Islet of Langerhans (tissue), 1 donor: ENCODE results near the gene RFTN1.

Source experiments
- FAIRE-seq: peaks from one replicate; lab custom pipeline; 2011; peaks lifted over from hg19 to GRCh38; lab: Jason Lieb, UNC

RFTN1 gene

DNA sequence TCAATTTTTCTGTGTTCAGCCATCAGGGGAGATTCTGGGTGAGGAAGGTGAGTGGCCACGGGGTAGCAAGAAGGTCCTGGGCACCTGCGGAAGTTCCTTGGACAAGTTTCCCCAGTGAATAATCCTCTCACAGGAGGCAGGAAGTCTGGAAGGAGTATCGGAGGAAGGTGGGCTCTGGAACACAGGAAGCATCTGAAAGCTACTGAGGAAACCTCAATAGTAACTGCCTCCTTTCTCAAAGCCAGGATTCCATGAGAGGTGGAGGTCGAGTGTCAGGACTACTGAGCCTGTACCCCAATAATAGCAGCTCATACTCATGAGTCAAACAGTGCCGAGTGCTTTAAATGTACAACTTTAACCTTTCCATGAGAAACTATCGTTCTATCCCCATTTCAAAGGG is 137.6 kb downstream of the RFTN1 start:
- no peak for FAIRE-seq

DNA sequence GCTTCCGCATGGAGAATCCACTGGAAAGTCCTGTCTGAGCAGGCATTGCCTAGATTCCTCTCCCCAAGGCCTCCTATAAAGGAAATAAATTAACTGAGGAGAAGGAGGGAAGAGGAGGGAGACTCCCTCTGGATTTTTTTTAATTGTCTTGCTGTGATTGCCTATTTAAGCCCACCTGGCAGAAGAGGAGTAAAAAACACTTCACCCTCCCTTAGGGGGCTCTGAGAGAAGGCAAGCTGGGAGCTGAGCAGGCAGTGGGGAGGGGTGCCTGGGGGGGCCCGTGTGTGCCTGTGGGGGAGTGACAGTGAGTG is 138.6 kb downstream of the RFTN1 start:
- no peak for FAIRE-seq

DNA sequence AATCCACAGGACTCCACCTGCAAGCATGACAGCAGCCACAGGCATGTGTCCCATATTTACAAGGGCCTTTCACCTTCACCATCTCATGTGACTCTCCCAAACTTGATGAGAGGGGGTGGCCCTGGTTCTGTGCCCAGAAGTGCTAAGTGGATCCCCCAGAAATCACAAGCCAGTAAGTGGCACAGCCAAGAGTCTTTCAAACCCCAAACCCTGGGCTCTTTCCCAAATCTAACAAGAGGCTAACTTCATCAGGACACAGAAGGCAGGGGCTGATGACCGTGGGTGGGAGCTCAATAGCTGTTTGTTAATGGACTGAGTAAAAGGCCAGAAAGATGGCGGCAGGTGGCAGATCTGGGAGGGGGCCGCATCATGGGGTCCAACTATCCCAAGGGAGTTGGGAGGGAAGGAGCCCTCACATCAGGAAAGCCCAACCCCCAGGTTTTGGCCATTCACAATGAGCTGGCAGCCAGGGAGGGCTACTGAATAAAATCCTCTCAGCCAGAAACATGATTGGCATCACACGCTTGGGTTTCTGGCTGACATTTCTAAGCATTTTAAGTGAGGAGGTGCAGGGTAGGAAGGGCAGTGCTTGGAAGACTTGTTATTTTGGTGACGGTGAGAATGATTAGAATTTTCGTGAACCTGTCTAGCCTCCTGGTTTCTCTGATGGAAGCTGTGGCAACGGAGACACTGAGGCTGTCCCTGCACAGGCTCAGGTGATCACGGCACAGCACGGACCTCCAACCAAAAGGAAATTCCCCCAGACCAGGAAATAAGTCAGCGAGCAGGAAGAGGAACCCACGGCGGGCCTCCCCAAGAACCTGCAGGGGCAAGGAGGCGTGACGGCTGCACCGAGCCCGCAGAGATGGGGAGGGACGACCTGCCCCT is 139.2 kb downstream of the RFTN1 start:
- FAIRE-seq = no peak

DNA sequence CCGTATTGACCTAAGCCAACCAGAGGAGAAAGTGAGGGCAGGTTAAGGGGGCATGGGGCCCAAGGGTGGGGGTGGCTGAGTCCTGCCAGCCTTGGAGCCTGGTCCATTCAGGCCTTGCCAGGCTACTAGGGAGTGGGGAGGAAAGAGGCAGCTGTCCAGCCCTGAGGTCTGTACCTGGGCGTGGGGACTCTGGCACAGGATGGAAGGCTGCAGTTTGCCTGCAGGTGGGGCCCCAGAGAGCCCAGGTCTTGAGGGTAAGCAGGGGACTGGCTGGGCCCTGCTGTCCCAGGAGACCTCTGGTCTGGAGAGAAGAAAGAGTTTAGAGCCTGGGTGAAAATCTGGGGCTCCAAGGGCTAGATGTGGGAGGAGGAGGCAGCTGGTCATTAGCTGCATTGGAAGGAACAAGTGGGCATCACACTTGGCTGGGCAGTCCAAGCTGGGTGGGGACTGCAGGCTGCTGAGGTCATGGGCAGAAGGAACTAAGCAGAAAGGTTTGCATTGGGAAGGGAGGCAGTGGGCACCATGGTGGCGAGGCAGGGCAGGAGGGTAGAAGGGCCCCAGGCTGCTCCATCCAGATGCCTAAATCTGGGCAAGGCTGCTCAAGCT is 140.1 kb downstream of the RFTN1 start:
- FAIRE-seq = no peak

DNA sequence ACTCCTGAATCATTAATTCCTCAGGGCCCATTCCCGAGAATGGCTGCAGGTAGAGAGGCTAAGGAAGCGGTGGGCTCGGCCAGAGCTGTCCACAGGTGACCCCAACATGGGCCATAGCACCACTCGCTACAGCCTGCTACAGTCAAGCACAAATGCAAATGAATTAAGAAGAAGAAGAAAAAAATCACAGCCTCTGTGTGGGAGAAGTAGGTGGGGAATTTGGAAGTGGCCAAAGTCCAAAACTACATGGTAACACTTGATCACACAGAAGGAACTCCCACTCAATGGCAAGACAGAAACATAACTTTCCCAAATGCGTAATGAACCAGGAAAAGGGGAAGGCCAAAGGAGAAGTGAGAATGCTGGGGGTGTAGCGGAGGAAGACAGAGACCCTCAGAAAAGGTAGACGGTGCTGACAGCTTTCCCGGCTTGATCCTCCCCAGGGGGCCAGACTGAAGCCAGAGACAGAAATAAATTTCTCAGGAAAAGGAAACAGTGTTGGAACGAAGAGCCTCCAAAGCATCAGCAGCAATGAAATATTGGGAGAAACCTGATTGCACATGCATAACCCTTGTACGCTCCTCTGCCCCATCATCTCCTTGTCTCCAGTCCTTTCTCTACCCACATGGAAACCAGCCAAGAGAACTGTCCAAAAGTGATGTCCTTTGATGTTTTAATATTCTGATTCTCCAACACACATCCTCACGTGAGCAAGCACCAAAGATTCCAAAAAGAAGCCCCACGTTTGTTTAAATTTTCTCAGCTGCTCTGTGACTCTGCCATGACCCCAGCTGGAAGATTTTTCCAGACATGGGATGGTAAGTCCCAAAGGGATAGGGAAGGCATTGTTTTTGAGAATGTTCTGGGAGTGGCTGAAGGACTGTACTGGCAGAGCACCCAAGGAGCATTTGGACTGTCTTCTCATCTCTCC is 140.9 kb downstream of the RFTN1 start:
- no peak for FAIRE-seq

DNA sequence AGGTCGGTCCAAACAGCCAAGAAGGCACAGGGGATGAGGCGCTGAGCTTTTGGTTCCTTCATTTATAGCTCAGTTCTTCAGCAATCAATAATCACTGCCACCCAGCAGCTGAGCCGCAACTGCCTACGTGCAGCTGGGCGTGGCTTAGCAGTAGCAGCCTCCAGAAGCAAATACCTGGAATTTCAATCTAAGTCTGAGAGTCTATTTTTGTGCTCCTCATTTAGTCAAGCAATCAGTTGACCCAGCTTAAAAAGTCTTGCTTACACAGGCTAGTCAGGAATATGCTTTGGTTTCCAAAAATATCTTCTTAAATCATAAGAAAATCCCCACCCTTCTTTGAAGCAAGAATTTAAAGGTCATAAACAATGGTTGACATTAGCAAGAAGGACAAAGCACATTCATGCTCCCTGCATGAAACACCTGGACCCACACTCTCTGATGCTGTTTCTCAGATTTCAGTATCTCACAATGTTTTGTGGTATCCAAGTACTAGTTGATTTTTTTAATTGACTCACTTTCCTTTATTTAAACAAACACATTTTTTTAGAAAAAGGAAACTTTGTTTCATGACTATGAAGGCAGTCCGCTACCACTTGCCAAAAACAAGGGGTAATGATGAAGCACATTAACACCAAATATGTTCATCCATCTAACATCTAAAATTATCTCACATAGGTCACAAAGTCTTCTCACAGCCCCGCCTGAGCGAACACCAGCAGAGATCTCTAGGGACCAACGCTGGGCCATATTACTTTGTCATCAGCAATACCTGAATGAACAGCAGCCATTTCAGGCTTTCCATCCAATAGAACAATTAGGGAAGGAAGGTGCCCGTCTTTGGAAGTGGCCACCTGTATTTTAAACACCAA is 142.4 kb downstream of the RFTN1 start:
- no peak for FAIRE-seq

DNA sequence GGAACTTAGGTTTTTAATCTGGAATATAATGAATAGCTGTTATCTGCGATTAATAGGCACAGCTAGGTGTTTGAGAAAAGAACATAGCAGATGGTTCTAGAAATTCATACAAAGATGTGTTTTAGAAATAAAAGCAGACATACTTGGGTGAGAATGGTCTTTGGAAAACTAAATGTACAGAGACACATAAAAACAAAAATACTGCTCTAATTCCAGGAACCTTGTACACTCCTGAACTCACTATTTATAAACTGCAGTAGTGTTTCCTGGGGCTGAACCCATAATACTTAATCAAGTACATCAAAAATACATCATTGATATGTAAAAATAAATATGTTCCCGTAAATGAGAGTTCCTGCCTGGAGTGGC is 143.0 kb downstream of the RFTN1 start:
- FAIRE-seq = no peak

DNA sequence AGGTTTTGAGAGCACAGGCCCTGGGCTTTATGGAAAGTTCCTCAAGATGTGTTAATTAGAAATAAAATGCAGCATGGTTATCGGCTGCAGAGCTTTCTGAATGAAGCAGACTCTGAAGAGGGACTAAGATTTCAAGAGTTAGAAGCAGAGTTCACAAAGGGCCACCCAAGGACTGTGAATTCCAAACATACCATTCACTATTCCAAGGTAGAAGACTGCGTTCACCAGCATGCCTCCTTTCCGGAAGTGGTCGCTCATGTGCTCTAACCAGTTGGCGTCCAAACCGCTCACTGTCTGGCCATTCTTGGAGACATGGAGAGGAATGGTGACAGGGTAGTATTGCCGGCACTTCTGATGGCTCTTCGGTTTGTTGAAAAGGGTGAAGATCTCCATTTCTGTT is 143.6 kb downstream of the RFTN1 start:
- no peak for FAIRE-seq

DNA sequence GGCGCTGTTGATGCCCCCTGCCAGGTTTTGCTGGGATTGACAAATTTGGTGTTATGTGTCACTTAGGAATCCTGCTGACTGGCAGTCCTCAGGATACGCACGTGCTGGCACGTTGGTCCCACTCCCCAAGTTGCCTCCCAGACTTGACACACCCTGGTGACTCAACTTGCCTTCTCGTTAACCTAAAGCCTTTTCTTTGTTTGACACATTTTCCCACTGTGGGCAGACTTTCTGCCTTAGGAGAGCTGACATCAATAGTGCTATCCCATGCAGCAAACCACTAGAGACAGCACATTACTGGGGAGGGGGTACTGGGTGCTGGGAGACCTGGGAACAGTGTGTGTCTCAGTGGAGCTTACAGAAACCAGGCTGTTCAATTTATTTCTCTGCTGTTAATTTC is 144.2 kb downstream of the RFTN1 start:
- FAIRE-seq = no peak

DNA sequence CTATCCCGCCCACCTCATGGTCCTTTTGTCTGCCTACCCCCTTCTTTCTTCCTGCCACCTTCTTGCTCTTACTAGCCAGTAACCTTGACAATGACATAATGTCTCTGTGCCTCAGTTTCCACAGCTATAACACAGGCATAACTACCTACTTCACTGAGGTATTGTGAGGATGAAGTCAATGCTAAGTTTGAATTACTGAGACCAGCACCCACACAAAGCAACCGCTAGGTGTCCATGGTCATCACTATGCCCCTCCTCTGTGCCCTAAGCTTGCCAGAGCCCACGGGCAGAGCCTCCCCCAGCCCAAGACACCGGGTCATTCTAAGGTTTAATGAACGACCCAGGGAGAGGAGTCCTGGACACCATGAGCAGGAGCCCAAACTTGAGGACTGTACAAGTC is 146.9 kb downstream of the RFTN1 start:
- no peak for FAIRE-seq

DNA sequence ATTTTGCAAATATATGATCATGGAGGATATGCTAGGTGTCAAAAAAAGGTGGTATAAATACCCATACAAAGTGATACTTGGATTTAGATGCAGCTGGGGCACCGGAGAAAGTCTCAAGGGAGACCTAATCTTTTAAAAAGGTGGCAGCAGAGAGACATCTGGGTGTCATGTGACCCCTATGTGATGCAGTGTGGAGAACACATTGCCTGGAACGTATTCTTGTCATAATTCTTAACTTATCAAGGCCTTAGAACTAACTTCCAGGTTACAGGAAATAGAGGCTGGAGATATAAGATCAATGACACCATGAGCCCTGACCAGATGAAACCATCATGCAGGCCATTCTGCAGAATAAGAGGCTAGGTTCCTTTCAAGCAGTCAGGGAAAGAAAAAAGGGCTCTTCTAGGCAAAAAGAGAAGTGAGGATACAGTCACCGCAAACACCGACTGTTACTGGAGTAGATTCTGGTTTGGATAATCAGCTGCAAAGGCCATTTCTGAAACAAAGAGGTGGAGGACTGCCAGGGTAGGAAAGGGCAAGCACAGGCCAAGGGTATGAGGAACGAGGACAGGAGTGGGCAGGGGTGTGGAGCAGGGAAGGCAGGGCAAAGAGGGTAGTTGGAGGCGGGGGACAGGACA is 147.9 kb downstream of the RFTN1 start:
- FAIRE-seq = no peak

DNA sequence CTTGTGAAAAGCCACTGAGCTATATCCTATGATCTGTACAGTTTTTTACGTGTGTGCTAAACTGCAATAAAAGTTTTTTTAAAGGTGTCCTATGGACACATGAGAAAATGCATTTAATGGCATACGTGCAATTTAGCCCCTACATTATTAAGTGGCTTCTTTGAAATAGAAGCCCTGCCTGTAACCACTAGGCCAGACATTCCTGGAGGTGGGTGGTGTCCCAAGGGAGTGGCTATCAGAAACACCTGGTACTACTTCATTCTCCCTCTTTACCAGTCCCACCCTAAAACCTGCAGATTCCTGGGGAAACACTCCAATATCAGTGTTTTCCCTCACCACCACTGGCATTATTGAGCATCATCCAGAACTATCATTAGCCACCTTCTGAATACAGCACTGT is 148.5 kb downstream of the RFTN1 start:
- no peak for FAIRE-seq

DNA sequence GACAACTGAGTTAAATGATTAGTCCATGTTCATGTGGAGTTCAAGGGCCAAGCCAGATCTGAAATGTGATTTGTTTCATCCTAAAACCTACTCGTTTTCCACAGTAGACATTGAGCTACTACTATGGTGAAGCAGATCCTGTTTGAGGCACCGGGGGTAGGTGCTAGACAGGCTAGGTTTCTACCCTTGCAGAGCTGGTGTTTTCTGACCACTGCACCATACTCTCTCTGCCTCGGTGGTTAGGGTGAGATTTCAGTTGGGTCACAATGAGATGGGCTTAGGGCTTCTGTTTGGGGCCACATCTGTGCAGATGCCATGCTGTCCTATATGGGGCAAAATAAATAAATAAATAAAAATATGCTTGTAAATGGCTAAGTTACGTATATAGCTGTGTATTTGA is 149.2 kb downstream of the RFTN1 start:
- FAIRE-seq = no peak

DNA sequence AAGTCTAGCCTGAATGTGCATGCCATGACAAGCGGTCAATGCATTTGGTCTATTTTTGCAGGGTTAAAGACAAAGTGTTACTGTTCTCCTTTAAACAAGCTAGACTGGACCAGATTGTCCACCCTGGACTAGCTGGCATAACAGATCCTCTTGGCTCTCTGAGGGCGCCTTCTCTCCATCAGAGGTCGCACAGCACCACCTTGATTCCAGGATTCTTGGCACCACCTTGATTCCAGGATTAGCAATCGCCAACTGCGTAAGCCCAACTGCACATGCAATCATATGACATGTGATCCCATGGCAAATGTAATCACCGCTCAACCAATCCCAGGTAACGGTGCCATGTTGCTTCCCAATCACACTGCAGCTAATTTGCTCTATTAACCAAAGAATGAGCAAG is 149.9 kb downstream of the RFTN1 start:
- FAIRE-seq = no peak

DNA sequence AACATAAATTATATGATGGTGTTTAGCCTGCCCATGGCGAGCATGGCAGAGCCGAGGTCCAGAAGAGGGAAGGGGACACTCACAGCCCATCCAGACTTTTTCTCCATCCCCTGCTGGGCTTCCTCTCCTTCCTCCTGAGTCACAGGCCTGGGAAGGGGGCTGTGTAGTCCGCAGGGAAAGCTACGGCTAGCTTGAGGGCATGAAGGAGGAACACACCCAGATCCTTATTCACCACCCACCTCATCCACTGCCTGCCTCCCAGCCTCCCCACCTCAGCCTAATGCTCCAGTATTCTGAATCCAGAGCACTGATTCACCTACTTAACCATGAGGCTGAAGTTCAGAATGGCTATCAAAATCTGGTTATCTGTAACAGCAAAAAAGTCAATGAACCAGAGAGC is 150.7 kb downstream of the RFTN1 start:
- FAIRE-seq = no peak

DNA sequence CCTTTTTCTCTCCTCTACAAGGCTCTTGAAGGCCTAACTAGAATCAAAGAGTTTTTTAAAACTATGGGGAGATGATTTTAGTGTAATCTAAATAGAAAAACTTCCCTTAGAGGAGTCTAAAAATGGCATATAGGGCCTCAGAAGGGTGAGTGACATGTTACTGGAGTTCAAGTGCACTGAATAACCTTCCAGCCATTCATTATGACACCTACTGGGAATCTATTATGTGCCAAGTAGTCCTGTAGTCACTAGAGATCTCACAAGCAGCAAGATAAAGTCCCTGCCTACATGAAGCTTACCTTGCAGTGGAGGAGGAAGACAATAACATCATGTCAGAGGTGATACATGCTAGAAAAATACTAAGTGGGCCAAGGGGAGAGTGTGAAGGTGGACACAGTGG is 152.4 kb downstream of the RFTN1 start:
- no peak for FAIRE-seq

DNA sequence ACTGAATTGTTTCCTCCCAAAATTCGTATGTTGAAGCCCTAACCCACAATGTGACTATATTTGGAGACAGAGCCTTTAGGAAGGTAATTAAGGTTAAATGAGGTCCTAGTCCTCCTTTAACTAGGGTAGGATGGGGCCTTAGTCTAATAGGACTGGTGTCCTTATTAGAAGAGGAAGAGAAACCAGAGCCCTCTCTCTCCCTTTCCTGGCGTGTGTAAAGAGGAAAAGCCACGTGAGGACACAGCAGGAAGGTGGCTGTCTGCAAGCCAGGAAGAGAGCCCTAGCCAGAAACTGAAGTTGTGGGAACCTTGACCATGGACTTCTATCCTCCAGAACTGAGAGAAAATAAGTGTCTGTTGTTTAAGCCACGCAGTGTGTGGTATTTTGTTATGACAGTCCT is 154.2 kb downstream of the RFTN1 start:
- no peak for FAIRE-seq

DNA sequence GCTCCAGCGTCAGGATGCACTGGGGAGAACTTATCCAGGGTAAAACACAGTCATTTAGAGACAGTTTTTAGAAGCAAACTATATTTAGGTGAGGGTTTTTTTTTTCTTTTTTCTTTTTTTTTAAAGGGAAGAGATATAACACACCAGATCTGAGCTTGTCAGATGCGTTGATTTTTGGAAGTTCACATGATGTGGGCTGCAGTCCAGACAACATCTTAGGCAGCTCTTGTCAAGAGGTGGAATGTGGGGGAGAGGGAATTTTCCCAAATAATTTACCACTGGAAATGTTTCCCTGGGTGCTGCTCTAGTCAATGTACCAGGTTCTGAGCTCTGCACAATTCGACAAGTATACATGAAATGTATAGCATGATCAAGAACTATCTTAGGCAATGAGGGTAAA is 155.2 kb downstream of the RFTN1 start:
- FAIRE-seq = no peak

DNA sequence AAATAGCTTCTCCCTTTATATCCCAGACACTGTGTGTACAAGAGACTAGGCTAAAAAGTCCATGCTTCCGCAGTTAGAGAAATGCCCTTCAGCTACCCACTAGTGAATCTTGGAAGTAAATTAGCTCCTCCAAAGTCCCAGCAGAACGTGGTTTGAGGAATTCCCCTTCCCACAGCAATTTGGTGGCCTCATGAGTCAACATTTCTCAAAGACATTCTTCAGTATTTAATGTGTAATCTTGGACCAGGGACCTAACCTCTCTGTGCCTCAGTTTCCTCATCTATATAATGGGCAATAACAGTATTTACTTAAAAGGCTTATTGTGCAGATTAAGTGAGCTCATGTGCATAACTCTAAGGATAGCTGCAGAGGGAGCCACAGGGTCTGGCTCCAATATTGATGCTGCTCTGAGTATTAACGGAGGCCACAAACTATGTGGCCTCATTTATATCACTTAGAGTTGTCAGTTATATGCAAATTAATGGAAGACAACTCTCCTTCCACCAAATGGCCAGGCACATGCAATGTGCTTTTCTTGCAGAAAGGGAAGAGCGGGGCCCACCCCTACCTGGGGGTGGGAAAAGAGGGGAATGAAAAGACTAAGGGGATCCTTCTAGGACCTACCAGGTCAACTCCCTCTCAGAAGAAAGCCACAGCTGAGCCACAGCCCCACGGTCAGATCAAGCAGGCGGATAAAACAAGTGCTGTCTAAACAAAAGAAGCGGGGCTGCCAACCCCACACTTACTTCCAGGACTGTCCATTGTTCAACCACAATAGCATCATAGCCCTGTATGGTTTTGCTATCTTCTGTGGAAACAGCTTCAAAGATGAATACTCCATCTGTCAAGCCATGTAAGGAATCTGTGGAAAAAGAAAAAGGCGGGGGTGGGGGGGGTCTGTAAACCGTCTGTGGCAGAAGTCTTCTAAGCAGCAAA is 156.0 kb downstream of the RFTN1 start:
- no peak for FAIRE-seq

DNA sequence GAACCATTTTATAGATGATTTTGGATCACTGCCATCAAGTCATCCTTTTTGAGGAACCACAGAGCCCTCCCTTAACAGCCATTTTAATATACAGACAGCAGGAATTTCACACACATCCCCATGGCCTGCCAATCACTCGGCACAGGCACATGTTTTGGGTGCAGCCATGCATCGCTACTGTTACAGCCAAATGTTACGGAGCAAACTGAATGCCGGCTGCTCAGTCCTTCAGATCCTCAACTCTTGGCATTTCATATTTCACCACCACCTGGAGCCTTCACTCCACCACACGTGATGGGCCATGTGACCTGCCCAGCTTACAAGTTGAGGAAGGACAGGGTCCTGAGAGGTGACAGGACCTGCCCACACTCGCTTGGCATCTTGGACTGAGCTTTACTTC is 157.7 kb downstream of the RFTN1 start:
- FAIRE-seq = no peak

DNA sequence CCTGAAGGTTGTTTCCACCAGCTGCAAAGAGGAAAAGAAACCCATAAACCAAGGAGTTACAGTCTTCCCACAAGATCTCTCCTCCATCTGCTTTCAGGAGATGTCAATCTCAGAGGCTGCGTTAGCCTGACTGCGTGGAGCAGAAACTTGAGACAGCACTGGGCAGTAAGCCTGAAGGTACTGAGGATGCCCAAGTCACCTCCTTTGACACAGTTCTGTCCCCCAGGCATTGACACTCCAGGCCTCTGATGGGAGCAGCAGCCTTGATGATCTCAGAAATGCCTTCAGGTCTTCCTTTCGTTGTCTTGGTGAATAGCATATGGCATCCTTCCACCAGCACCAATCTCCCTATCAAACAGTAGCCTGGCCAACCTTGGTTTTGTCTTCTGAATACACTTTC is 159.2 kb downstream of the RFTN1 start:
- FAIRE-seq = no peak
